Forelimb muscle (tissue), 1 donor: ENCODE results near the gene PDE8A. TPM values are rescaled to one million over a fixed set of nuclear protein-coding genes. Genes with fewer than 3 reads are reported as not detected.
"Not testable (repeated sequence)": the region's sequence is repeated elsewhere in the genome, so short reads cannot be mapped to it uniquely, and the experiment has no call there.

Experiments
- DNase-seq: peaks from one replicate; pipeline ENCODE4 v3.0.0-alpha.2; 2013; ENCODE audit warnings: low read depth
- polyA plus RNA-seq: library from polyadenylated mRNA; unstranded; fragments of 120-200 nt; gene quantifications from one replicate; pipeline ENCODE4 v1.2.1, GENCODE V29; 2013; ENCODE audit not compliant: insufficient read length

The PDE8A gene
- polyA plus RNA-seq, 1 donor: 25.6 TPM

GRCh38 chr15:85010386-85011159, 28.9 kb downstream of the PDE8A start:
- DNase-seq: peak; percentile 67

- no peak for DNase-seq
Observed at GRCh38 chr15:85011160-85011571, 29.5 kb downstream of the PDE8A start.

- DNase-seq: not testable (repeated sequence)
Observed at GRCh38 chr15:85011724-85012123, 30.1 kb downstream of the PDE8A start.

- DNase-seq: no peak
Observed at GRCh38 chr15:85013785-85014184, 32.1 kb downstream of the PDE8A start.

DNA sequence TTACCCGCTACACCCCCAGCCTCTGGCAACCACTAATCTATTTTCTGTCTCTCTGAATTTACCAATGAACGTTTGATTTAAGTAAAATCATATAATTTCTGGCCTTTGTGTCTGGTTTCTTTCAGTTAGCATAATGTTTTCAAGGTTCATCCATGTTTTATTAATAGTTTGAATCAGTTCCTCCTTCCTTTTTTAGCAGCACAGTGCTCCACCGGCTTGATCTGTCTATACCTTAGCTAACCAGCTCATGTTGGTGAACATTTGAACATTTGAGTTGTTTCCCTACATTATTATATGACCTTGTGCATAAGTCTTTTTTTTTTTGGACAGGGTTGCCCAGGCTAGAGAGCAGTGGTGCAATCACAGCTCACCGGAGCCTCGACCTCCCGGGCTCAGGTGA, 33.3 kb downstream of the PDE8A start:
- no peak for DNase-seq

DNA sequence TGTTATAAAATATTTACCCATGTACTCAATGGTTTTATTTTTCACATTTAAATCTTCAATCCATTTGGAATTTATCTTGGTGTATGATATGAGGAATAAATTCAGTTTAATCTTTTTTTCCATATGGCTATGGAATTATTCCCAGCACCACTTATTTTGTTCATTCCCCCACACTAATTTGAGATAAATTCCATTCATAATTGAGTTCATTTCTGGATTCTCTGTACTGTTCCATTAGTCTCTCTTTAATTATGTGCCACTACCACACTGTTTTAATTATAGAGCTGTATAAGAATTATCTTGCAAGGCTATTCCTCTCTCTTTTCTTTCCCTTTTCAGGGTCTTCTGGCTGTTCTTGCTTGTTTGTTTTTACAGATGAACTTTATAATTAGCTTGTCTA, 34.6 kb downstream of the PDE8A start:
- DNase-seq: no peak

DNA sequence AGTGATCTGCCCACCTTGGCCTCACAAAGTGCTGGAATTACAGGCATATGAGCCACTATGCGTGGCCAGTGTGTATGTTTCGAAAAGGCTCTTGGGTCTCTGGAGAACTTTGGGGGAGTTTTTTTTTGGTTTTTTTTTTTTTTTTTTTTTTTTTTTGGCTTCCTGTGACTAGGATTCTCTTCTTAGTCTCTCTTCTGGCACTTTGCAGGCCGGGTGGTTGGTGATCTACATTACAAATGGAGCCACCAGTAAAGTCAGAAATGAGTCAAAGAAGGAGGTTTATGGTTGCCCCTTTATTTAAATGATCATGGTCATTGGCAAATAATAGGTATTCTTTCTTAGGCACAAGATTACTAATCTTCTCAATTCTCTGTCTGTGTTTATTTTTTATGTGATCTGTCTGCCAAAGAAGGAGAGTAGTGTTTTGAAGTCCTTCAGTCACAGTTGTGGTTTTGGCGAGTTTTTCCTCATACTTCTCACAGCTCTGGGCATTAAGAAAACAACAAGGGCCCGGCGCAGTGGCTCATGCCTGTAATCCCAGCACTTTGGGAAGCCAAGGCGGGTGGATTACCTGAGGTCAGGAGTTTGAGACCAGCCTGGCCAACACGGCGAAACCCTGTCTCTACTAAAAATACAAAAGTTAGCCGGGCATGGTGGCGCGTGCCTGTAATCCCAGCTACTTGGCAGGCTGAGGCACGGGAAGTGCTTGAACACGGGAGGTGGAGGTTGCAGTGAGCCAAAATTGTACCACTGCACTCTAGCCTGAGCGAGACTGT, 38.3 kb downstream of the PDE8A start:
- no peak for DNase-seq

GRCh38 chr15:85021409-85021808, 39.8 kb downstream of the PDE8A start:
- no peak for DNase-seq

GRCh38 chr15:85022860-85023403, 41.3 kb downstream of the PDE8A start:
- DNase-seq: no peak

DNA sequence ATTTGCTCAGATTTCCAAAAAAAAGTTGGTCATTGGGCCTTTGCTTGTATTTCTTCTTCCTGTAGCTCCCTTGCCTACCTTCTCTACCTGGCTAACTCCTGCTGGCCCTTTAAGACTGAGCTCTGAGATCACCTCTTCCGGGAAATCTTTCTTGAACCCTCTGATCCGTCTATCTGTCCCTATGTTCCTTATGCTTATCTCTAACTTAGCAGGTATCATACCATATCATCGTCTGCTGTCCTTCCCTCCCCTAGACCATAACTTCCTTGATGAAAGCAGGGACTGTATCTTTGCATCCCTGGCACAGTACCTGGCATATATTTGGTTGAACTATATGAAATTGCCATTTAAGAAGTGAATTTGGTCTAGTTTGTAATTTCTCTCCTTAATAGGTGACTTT, 42.3 kb downstream of the PDE8A start:
- no peak for DNase-seq

DNA sequence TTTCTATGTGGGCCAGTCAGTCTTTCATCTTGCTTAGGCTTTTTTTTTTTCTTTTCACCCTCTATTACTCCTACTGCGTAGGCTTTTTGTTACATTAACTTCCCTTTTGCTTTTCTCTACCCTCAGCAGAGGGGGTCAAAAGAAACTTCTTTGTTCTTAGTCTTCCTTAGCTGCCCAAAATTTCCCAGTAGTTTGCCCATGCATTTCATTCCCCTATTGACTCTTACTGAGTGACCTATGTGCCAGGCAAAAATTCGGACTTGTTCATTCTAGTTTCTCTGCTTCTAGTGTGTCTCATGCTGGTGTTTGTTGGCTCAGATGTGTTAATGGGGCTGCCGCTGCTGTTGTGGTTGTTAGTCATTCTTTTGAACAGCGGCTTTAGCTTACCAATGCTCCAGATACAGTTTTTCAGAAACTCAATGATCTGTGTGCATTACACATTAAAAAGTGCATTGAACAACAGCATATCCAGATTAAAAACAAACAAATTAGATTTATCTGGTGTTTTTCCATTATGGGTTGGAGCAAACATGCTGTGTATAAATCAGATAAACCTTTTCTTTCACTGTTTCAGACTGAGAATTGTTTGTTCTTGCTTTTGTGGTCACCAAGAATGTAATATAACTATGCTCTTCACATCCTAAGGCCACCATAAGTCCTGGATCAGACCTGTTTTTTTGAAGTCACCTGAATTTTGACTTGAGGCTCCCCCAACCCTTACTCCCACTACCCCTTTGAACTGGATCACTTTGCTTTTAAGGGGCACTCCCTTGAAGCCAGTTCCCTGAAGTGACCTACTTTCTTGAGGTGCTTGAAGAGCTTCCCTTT, 43.1 kb downstream of the PDE8A start:
- no peak for DNase-seq

GRCh38 chr15:85025516-85026251, 44.0 kb downstream of the PDE8A start:
- DNase-seq: no peak

DNA sequence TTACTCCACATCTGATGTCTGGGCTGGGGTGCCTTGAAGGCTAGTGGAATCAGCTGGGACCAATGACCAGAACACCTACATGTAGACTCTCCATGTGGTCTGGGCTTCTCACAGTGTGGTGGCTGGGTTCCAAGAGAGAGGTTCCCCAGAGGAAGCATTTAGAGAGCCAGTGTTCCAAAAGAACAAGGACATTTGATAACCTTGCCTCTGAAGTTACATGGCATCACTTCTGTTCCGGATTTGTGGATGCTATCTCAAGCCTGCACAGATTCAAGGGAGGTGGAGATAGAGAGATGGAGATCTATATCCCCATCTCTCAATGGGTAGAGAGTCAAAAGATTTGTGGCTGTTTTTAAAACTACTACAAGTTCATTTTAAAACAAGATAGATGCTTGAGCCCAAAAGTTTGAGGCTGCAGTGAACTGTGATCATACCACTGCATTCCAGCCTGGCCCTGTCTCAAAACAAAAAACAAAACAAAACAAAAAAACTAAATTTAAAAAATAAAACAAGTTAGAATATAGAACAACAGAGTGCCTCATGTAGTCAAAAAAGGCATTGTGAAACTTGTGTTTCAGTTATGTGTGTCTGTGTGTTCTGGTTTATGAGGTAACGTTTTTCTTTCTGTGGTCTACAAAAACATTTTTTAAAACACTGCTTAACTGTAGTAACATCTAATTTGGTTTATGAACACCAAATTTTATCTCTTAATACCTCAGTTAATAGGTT, 44.8 kb downstream of the PDE8A start:
- no peak for DNase-seq

- DNase-seq: no peak
Observed at GRCh38 chr15:85027033-85027380, 45.4 kb downstream of the PDE8A start.

DNA sequence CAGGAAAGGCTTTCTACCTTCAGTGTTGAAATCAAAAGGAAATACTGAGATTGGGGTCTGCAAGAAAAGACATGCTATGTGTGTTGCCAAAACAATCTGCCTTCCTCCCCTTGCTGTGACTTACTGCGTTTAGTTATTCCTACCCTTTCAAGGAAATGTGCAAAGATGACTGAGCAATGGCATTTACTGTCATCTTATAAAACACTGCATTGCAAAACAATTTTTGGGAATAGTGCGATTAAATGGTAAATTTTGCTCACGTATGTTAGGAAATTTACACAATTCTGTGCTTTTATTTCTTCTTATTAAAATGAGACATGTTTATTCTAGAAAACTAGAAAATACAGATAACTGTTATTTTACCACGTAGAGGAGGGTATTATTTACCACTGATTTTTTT, 45.8 kb downstream of the PDE8A start:
- DNase-seq: no peak

DNA sequence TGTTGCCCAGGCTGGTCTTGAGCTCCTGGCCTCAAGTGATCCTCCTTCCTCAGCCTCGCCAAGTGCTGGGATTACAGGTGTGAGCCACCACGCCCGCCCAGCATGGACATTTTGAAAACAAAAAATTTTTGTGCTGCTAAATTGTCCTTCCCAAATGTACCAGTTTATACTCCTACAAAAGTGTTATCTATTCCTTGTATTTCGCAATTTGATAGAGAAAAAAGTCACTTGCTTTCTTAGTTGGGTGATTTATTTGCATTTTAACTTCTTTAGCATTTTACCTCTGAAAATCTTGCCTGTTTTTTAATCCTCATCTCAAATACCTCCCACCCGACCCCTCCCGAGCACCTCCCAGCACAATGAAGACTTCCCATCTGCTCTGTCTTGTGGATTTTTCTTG, 46.8 kb downstream of the PDE8A start:
- no peak for DNase-seq

- DNase-seq: no peak
Observed at GRCh38 chr15:85029221-85029620, 47.6 kb downstream of the PDE8A start.

DNA sequence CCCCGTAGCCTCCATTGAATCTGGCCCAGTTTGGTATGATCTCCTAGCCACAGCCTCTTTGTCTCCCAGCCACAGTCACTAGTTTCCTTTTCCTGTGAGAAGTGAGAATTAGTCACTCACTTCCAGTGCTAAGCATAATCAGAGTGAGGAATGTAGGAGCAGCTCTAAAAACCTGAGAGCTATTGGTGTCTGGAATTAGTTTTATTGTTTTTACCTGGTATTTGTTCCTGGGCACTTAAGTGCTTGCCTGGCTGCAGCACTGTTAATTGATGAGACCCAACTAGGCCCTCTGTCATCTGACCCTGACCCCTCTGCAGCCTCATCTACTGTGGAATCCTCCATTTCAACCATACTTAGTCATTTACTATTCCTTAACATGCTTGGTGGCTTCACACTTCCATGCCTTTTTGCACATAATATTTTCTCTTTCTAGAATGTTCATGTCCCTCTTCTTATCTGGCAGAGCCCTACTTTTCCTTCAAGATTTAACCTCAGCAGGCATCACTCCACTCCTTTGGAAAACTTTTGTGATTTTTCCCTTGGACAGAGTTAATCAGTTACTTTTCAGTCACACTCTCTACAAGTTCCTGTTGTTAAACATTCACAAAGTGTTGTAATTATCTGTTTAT, 48.8 kb downstream of the PDE8A start:
- no peak for DNase-seq

DNA sequence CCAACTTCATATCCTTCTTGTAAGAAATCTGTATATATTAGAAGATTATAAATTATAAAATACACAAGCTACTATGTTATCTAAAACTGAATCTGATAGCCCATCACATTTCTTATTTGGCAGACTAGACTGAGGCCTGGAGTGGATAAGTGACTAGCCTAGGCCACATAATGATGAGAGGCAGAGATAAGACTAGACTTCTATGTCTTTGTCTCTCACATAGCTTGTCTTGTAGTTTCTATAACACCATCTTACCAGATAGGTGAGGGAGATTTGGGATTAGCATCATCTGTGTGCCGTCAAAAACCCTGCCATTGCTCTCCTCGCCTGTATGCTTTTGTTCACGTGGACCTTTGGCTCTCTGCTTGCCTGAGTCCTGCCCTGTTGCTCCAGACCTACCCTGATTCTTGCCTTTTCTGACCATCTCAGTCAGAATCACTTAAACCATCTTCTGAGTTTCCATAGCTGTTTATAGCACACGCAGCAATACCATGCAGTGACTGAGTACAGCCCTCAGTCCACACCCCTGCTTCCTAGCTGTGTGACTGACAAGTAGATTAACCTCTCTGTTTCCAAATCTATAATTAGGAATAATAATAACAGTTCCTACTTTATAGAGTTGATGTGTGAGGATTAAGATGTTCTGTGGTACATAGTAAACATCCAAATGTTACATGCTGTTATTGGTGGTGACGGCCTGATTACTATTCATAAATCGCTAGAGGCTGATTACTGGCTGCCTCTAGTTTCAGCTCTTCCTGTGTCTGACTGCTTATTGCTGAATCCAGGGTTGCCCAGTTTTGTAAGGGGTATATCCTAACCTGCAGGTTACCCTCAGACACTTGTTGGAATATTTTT, 49.7 kb downstream of the PDE8A start:
- no peak for DNase-seq
